WTC11 (cell line): ENCODE data around the gene SSTR5.

Experiments
- AFF4 ChIP-seq: sonication (generic); formaldehyde crosslinking; IDR thresholded peaks from 2 replicates; pipeline ENCODE4 v1.8.1; 2023; ENCODE audit warnings: mild to moderate bottlenecking, missing genetic modification reagents, borderline replicate concordance
- CTCF ChIP-seq: fragments of 200-600 bp; IDR thresholded peaks from 2 replicates; pipeline ENCODE4 v1.8.0; 2022; ENCODE audit warnings: antibody characterized with exemption
- ESRRA ChIP-seq: sonication (generic); formaldehyde crosslinking; IDR thresholded peaks from 2 replicates; pipeline ENCODE4 v1.8.1; 2022; ENCODE audit warnings: mild to moderate bottlenecking, missing genetic modification reagents, borderline replicate concordance
- GRHL2 ChIP-seq: fragments of 250-450 bp; sonication (Bioruptor Pico); IDR thresholded peaks from 2 replicates; pipeline ENCODE4 v1.8.0; 2022; ENCODE audit warnings: mild to moderate bottlenecking, moderate library complexity; ENCODE audit not compliant: insufficient replicate concordance, severe bottlenecking
- JUN ChIP-seq: sonication (generic); formaldehyde crosslinking; IDR thresholded peaks from 2 replicates; pipeline ENCODE4 v1.8.0; 2023; ENCODE audit warnings: mild to moderate bottlenecking, missing genetic modification reagents
- MAX ChIP-seq: sonication (generic); formaldehyde crosslinking; IDR thresholded peaks from 2 replicates; pipeline ENCODE4 v1.8.0; 2022; ENCODE audit warnings: mild to moderate bottlenecking, missing genetic modification reagents
- NR2C2 ChIP-seq: sonication (generic); formaldehyde crosslinking; IDR thresholded peaks from 2 replicates; pipeline ENCODE4 v1.8.0; 2022; ENCODE audit warnings: mild to moderate bottlenecking, missing genetic modification reagents
- PREB ChIP-seq: sonication (generic); formaldehyde crosslinking; IDR thresholded peaks from 2 replicates; pipeline ENCODE4 v1.8.1; 2022; ENCODE audit warnings: mild to moderate bottlenecking, missing genetic modification reagents, moderate library complexity, borderline replicate concordance
- RORB ChIP-seq: fragments of 250-450 bp; sonication (Bioruptor Pico); IDR thresholded peaks from 2 replicates; pipeline ENCODE4 v1.9.0; 2021; ENCODE audit warnings: mild to moderate bottlenecking
- USF1 ChIP-seq: sonication (generic); formaldehyde crosslinking; IDR thresholded peaks from 2 replicates; pipeline ENCODE4 v1.8.0; 2022; ENCODE audit warnings: mild to moderate bottlenecking, missing genetic modification reagents

- TF ChIP-seq CTCF (no peak), USF1 (CRISPR knock-in tag) (no peak), MAX (no peak), NR2C2 (CRISPR knock-in tag) (no peak), RORB (CRISPR knock-in tag) (no peak), AFF4 (CRISPR knock-in tag) (no peak), PREB (no peak), JUN (CRISPR knock-in tag) (no peak), ESRRA (CRISPR knock-in tag) (no peak), GRHL2 (CRISPR knock-in tag) (no peak)
Measured at GRCh38 chr16:1034230-1035065, 38.1 kb upstream of the SSTR5 start.
